Measurements from ENCODE around the gene PCGF1. TPM values are rescaled to one million over a fixed set of nuclear protein-coding genes. Genes with fewer than 3 reads are reported as not detected.
"Not testable (repeated sequence)": the region's sequence is repeated elsewhere in the genome, so short reads cannot be mapped to it uniquely, and the experiment has no call there.

PCGF1 gene
- total RNA-seq, 1 donor from 2014 or later: 41.9 TPM

GRCh38 chr2:74481961-74482800 lies 25.3 kb downstream of the PCGF1 start:
- Mint-ChIP-seq H3K27me3 (ENCODE audit: insufficient read depth) (no peaks in the 10 kb centered on the region), H3K9me3 (no peaks in the 10 kb centered on the region), H3K36me3 (ENCODE audit: low read depth) (peaks cover 31% of the 10 kb centered on the region), H3K4me1 (ENCODE audit: low read depth) (peaks cover 35% of the 10 kb centered on the region), H3K4me3 (peak overlapping the region; percentile 99), H3K27ac (peak overlapping the region; percentile 99)
- DNase-seq (ENCODE audit: low spot score): peak; percentile 58
- intact Hi-C loops (cut with micrococcal nuclease): no loop called here

GRCh38 chr2:74481431-74481830 lies 26.1 kb downstream of the PCGF1 start:
- peak overlapping the region; percentile 34 for H3K27ac Mint-ChIP-seq
- peak overlapping the region; percentile 99 for H3K4me3 Mint-ChIP-seq
- no peaks in the 10 kb centered on the region for H3K27me3 Mint-ChIP-seq (ENCODE audit: insufficient read depth)
- peaks cover 35% of the 10 kb centered on the region for H3K4me1 Mint-ChIP-seq (ENCODE audit: low read depth)
- H3K9me3 Mint-ChIP-seq: no peaks in the 10 kb centered on the region
- H3K36me3 Mint-ChIP-seq (ENCODE audit: low read depth): peaks cover 28% of the 10 kb centered on the region
- DNase-seq (ENCODE audit: low spot score): no peak
- intact Hi-C loops (cut with micrococcal nuclease): no loop called here

DNA sequence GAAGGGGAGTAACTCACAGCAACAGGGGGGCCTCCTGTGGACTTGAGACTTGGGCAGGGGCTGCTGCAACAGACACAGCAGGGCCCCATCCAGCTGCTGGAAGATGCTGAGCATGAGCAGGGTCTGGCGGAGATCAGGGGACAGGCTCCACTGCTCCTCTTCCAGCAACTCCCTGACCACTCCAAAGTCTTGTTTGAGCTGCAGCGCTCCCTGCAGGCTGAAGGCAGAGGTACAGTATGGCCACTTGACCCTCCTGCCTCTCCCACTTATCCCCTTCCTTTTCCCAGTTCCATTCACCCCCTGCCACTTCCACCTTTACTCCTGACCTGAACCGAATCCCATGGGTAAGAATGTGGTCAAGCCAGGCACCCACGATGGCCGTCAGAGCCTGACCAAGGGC lies 32.6 kb downstream of the PCGF1 start:
- Mint-ChIP-seq H3K27ac (no peak overlapping the region), H3K27me3 (ENCODE audit: insufficient read depth) (peaks cover 2% of the 10 kb centered on the region), H3K9me3 (no peaks in the 10 kb centered on the region), H3K4me3 (no peak overlapping the region), H3K4me1 (ENCODE audit: low read depth) (peaks cover 26% of the 10 kb centered on the region), H3K36me3 (ENCODE audit: low read depth) (peaks cover 37% of the 10 kb centered on the region)
- intact Hi-C loops (cut with micrococcal nuclease): no loop called here
- DNase-seq (ENCODE audit: low spot score): no peak

GRCh38 chr2:74474481-74474880 lies 33.0 kb downstream of the PCGF1 start:
- DNase-seq (ENCODE audit: low spot score): no peak
- intact Hi-C loops (cut with micrococcal nuclease): no loop called here
- H3K27ac Mint-ChIP-seq: no peak overlapping the region
- H3K27me3 Mint-ChIP-seq (ENCODE audit: insufficient read depth): peaks cover 2% of the 10 kb centered on the region
- H3K36me3 Mint-ChIP-seq (ENCODE audit: low read depth): peaks cover 35% of the 10 kb centered on the region
- peaks cover 26% of the 10 kb centered on the region for H3K4me1 Mint-ChIP-seq (ENCODE audit: low read depth)
- H3K4me3 Mint-ChIP-seq: no peak overlapping the region
- H3K9me3 Mint-ChIP-seq: no peaks in the 10 kb centered on the region

DNA sequence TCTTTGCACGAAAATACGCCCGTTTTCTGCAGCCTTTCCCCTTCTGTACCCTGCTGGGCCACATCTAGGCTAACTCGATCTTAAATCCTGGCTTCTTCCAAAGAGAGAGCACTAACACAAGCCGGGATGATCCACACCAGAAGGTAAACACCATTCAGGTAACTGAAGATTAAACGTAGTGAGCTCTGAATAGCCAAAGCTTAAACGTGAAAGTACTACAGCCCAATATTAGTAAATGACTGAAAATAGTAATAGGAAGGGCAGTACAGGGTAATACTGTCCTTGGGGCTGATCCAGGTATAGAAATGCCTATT lies 34.6 kb downstream of the PCGF1 start:
- Mint-ChIP-seq H3K36me3 (ENCODE audit: low read depth) (peaks cover 32% of the 10 kb centered on the region), H3K27me3 (ENCODE audit: insufficient read depth) (peaks cover 2% of the 10 kb centered on the region), H3K27ac (peak overlapping the region; percentile 94), H3K9me3 (no peaks in the 10 kb centered on the region), H3K4me1 (ENCODE audit: low read depth) (peaks cover 21% of the 10 kb centered on the region), H3K4me3 (peak overlapping the region; percentile 99)
- intact Hi-C loops (cut with micrococcal nuclease): loop anchor here (1.0 kb wide), 5 partner anchors 9 to 56 kb away; partner anchors contain the start of genes AUP1, HTRA2, PCGF1 and TTC31
- DNase-seq (ENCODE audit: low spot score): no peak

DNA sequence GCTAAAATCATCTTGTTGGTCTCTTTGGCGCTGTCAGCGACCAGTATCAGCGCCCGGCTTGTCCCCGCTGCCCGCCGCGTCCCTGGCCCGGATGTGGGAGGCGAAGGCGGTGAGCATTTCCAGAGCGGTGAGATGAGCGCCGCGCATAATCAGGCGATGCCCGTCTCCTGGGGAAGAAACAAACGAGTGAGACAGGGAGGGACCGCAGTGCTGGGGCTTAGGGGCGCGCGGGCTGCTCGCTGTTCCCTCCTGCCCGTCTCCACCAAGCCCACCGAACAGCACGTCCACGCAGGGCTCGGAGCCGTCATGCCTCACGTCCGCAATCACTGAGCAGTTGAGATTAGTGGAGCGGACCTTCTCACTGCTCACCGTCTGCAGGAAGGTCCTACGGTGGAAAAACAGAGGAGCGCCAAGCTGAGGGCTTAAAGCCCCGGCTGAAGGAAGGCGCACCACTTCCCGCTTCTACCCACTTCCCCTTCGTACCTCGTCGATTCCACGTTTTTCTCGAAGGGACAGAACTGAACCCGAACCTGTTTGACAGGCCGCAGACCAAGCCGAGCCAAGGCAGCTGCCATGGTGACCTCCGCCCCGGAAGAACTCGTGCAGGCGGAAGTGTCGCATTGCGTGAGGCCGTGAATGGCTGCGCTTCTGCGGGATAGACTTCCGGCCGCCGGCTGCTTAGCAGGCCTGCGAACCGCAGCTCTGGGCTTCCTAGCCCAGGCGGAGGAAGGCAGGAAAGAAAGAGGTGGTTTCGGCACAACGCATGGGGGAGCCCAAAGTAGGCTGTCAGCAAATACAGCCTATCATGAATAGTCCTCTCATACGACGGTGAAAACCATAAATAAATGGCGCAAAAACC lies 35.2 kb downstream of the PCGF1 start, which contains the start of gene MRPL53:
MRPL53 (minus strand) TSS at position 595 of the 859 bp plus-strand sequence; CDS start at position 575, 20 bp downstream.
- intact Hi-C loops (cut with micrococcal nuclease): loop anchor here (1.0 kb wide), 5 partner anchors 8 to 57 kb away; partner anchors contain the start of genes AUP1, HTRA2, PCGF1 and TTC31
- Mint-ChIP-seq H3K36me3 (ENCODE audit: low read depth) (peaks cover 30% of the 10 kb centered on the region), H3K27ac (peak within 1 kb of the TSS; percentile 94), H3K4me3 (peak within 1 kb of the TSS; percentile 99), H3K9me3 (no peaks in the 10 kb centered on the region), H3K27me3 (ENCODE audit: insufficient read depth) (peaks cover 2% of the 10 kb centered on the region), H3K4me1 (ENCODE audit: low read depth) (peaks cover 21% of the 10 kb centered on the region)
- DNase-seq (ENCODE audit: low spot score): peak; percentile 95

DNA sequence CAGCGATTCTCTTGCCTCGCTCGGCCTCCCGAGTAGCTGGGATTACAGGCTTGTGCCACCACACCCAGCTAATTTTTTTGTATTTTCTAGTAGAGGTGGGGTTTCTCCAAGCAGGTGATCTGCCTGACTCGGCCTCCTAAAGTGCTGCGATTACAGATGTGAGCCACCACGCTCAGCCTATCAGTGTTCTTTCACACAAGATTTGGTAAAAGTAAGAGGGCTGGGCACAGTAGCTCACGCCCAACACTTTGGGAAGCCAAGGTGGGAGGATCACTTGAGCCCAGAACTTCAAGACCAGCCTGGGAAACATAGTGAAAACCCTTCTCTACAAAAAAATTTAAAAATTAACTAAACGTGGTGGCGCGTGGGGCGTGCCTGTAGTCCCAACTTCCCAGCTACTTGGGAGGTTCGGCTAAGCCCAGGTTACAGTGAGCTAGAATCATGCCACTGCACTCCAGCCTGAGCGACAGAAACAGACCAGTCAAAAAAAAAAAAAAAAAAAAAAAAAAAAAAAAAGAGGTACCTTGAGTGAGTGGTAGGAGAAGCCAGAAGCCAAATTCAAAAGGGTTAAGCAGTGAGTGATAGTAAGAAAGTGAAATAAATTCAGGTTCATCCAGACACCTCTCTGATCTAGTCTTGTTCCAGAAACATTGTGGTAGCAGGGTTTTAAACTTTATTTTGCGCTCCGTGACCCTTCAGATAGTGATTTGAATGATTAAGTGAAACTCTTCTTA lies 36.0 kb downstream of the PCGF1 start:
- H3K27me3 Mint-ChIP-seq (ENCODE audit: insufficient read depth): peaks cover 2% of the 10 kb centered on the region
- peak overlapping the region; percentile 94 for H3K27ac Mint-ChIP-seq
- no peaks in the 10 kb centered on the region for H3K9me3 Mint-ChIP-seq
- peaks cover 29% of the 10 kb centered on the region for H3K36me3 Mint-ChIP-seq (ENCODE audit: low read depth)
- DNase-seq (ENCODE audit: low spot score): no peak
- H3K4me1 Mint-ChIP-seq (ENCODE audit: low read depth): peaks cover 21% of the 10 kb centered on the region
- intact Hi-C loops (cut with micrococcal nuclease): loop anchor here (1.0 kb wide), 5 partner anchors 7 to 58 kb away; partner anchors contain the start of genes AUP1, HTRA2, PCGF1 and TTC31
- peak overlapping the region; percentile 99 for H3K4me3 Mint-ChIP-seq

DNA sequence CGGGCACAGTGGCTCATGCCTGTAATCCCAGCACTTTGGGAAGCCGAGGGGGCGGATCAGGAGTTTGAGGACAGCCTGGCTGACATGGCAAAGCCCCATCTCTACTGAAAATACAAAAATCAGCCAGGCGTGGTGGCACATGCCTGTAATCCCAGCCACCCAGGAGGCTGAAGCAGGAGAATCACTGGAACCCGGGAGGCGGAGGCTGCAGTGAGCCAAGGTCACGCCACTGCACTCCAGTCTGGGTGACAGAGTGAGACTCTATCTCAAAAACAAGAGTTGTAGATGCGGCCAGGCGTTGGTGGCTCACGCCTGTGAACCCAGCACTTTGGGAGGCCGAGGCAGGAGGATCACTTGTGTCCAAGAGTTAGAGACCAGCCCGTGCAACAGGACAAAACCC lies 36.8 kb downstream of the PCGF1 start:
- peak overlapping the region; percentile 79 for H3K4me3 Mint-ChIP-seq
- peak overlapping the region; percentile 83 for H3K27ac Mint-ChIP-seq
- peaks cover 26% of the 10 kb centered on the region for H3K4me1 Mint-ChIP-seq (ENCODE audit: low read depth)
- peaks cover 28% of the 10 kb centered on the region for H3K36me3 Mint-ChIP-seq (ENCODE audit: low read depth)
- intact Hi-C loops (cut with micrococcal nuclease); DNase-seq (ENCODE audit: low spot score); H3K9me3 Mint-ChIP-seq; H3K27me3 Mint-ChIP-seq (ENCODE audit: insufficient read depth): not testable (repeated sequence)

DNA sequence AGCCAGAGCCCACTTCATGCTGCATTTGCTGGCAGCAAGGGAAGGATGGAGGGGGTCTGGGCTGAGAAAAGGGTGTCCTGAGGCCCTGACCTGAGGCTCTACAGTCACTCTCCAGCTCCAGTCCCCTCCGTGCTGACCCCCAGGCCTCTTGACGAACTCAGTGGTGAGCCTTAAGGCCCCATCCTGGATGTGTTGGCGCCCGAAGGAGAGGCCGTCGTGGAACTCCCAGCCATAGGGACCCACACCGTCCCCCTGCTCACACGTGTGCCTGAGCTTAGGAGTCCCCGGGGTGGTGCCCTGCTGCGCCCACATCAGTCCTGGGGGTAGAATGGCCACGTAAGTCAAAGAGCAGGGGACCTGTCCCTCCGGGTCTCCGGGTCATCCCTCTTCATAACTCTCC lies 43.1 kb downstream of the PCGF1 start:
- Mint-ChIP-seq H3K27me3 (ENCODE audit: insufficient read depth) (no peaks in the 10 kb centered on the region), H3K36me3 (ENCODE audit: low read depth) (peaks cover 9% of the 10 kb centered on the region), H3K4me3 (peak overlapping the region; percentile 96), H3K4me1 (ENCODE audit: low read depth) (peaks cover 26% of the 10 kb centered on the region), H3K9me3 (no peaks in the 10 kb centered on the region), H3K27ac (peak overlapping the region; percentile 68)
- intact Hi-C loops (cut with micrococcal nuclease): loop anchor here (1.0 kb wide), 1 partner anchor 8 kb away; the partner anchor contains the start of gene MRPL53
- DNase-seq (ENCODE audit: low spot score): no peak

DNA sequence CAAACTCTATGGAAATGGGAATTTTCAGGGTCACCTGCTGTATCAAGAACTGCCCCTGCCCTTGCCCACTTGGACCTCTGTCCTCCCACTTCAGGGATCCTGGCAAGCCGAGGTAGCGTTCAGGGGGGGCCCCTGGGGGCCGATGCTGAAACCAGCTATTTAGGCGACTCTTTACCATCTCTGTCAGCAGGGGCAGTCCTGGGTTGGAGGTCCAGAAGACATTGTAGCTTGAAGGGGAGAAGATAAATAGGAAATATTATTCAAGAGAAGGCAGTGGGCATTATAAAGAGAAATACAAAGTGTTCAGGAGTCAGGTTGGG lies 44.7 kb downstream of the PCGF1 start:
- intact Hi-C loops (cut with micrococcal nuclease): no loop called here

DNA sequence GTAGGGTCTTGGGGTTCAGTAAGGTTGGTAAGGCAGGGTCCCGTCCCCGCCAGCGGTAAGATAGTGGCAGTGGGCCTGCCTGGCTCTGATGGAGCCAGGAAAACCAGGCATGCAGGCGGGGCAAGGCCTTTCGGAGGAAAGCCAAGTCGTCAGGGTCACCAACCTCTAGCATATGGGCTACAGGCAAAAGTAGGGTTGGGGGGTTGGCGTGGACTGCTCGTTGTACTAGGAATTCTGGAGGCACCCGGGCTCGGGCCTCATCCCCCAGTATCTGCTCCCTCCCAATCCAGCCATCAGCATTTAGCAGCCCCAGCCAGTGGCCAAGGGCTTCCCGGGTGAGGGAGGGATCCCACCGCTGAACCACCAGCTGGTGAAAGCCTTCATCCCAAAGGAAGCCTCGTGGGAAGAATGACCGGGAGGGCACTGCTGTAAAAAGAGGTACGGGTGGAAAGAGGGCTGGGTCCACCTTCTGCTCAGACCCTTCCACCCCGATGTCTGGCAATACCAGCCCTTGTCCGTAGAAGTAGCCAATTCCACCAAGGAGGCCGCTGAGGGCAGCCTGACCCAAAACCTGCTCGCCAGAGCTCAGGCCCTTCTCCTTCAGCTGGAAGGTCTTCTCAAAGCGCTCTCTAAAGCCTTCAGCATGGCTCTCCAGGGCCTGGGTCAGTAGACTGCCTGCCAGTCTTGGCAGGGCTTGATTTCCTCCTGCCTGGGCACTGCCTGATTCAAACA lies 45.3 kb downstream of the PCGF1 start:
- no peak for DNase-seq (ENCODE audit: low spot score)
- Mint-ChIP-seq H3K9me3 (no peaks in the 10 kb centered on the region), H3K4me3 (peak overlapping the region; percentile 70), H3K27me3 (ENCODE audit: insufficient read depth) (no peaks in the 10 kb centered on the region), H3K4me1 (ENCODE audit: low read depth) (peaks cover 35% of the 10 kb centered on the region), H3K36me3 (ENCODE audit: low read depth) (peaks cover 12% of the 10 kb centered on the region), H3K27ac (no peak overlapping the region)
- intact Hi-C loops (cut with micrococcal nuclease): no loop called here

More for the DNA sequence above, 44.7 kb downstream of the PCGF1 start:
- H3K36me3 Mint-ChIP-seq (ENCODE audit: low read depth): peaks cover 9% of the 10 kb centered on the region
- H3K4me3 Mint-ChIP-seq: peak overlapping the region; percentile 70
- H3K4me1 Mint-ChIP-seq (ENCODE audit: low read depth): peaks cover 33% of the 10 kb centered on the region
- DNase-seq (ENCODE audit: low spot score): no peak
- H3K27me3 Mint-ChIP-seq (ENCODE audit: insufficient read depth): no peaks in the 10 kb centered on the region
- no peaks in the 10 kb centered on the region for H3K9me3 Mint-ChIP-seq
- no peak overlapping the region for H3K27ac Mint-ChIP-seq

Measured in activated T-helper 1 cell treated with anti-CD3 and anti-CD28 coated beads, Interleukin-12 subunit alpha, Interleukin-12 subunit beta, Interleukin-2, Interleukin-4 antibody, amounts not matched to agents 30 ng/mL and 10 ng/mL and 1 ng/mL, durations not matched to agents 14 hours and 24 hours and 36 hours (primary cell).